Peyer's patch (tissue), 4 donors: Measurements from ENCODE around the gene GNMT.
A peak's percentile ranks its signal among the peaks of the same experiment; 100 is the strongest.

Source experiments
- CTCF ChIP-seq, 6 experiments: fragments of 450-650 bp in 4 of 6; fragments of 200-600 bp in 2 of 6; sonication (generic) in 1 of 6; IDR thresholded peaks; one replicate each; pipeline ENCODE4 v1.5.1; 2017 to 2019; ENCODE audit warnings: antibody characterized with exemption in 6 of 6, mild to moderate bottlenecking in 3 of 6, moderate library complexity in 1 of 6
- POLR2A ChIP-seq, 2 donors: fragments of 450-650 bp; IDR thresholded peaks; one replicate each; pipeline ENCODE4 v1.5.1; 2017; ENCODE audit warnings: antibody characterized with exemption in 2 of 2, mild to moderate bottlenecking in 2 of 2, moderate library complexity in 2 of 2

GRCh38 chr6:42996513-42996912 lies 36.0 kb downstream of the GNMT start:
- TF ChIP-seq CTCF (IDR thresholded peaks at IDR 0.05) (peak in 1 of 6 experiments; percentile 12), POLR2A (IDR thresholded peaks at IDR 0.05) (peak; percentile 26 to 80)
